ENCODE measurements around the gene IGFALS. TPM values are rescaled to one million over a fixed set of nuclear protein-coding genes. Genes with fewer than 3 reads are reported as not detected.

Gene IGFALS
- total RNA-seq, 1 donor from 2014 or later = 0.12 TPM

GRCh38 chr16:1762879-1763520 is 30.5 kb downstream of the IGFALS start:
- H3K9me3 Mint-ChIP-seq (ENCODE audit: low read depth) = no peaks in the 10 kb centered on the region
- H3K4me3 Mint-ChIP-seq (ENCODE audit: unreplicated experiment) = no peak overlapping the region
- TF ChIP-seq CTCF (IDR thresholded peaks at IDR 0.05) = no peak
- no peaks in the 10 kb centered on the region for H3K27me3 Mint-ChIP-seq (ENCODE audit: low read depth)
- H3K27ac Mint-ChIP-seq (ENCODE audit: unreplicated experiment) = no peak overlapping the region
- H3K4me1 Mint-ChIP-seq (ENCODE audit: low read depth) = no peaks in the 10 kb centered on the region
- H3K36me3 Mint-ChIP-seq (ENCODE audit: low read depth) = peaks cover 9% of the 10 kb centered on the region
- DNase-seq (ENCODE audit: low spot score) = no peak

GRCh38 chr16:1762196-1762878 is 31.2 kb downstream of the IGFALS start:
- Mint-ChIP-seq H3K27ac (ENCODE audit: unreplicated experiment) (no peak overlapping the region), H3K4me1 (ENCODE audit: low read depth) (no peaks in the 10 kb centered on the region), H3K27me3 (ENCODE audit: low read depth) (no peaks in the 10 kb centered on the region), H3K36me3 (ENCODE audit: low read depth) (peaks cover 9% of the 10 kb centered on the region), H3K4me3 (ENCODE audit: unreplicated experiment) (no peak overlapping the region), H3K9me3 (ENCODE audit: low read depth) (no peaks in the 10 kb centered on the region)
- no peak for TF ChIP-seq CTCF (IDR thresholded peaks at IDR 0.05)
- no peak for DNase-seq (ENCODE audit: low spot score)

GRCh38 chr16:1761751-1762150 is 31.8 kb downstream of the IGFALS start:
- no peak overlapping the region for H3K27ac Mint-ChIP-seq (ENCODE audit: unreplicated experiment)
- no peak for TF ChIP-seq CTCF (IDR thresholded peaks at IDR 0.05)

GRCh38 chr16:1760911-1761310 is 32.6 kb downstream of the IGFALS start:
- Mint-ChIP-seq H3K4me3 (ENCODE audit: unreplicated experiment) (no peak overlapping the region), H3K27me3 (ENCODE audit: low read depth) (no peaks in the 10 kb centered on the region), H3K27ac (ENCODE audit: unreplicated experiment) (no peak overlapping the region), H3K36me3 (ENCODE audit: low read depth) (peaks cover 9% of the 10 kb centered on the region), H3K4me1 (ENCODE audit: low read depth) (no peaks in the 10 kb centered on the region), H3K9me3 (ENCODE audit: low read depth) (no peaks in the 10 kb centered on the region)
- no peak for DNase-seq (ENCODE audit: low spot score)
- TF ChIP-seq CTCF (IDR thresholded peaks at IDR 0.05) = no peak

More at GRCh38 chr16:1761751-1762150, 31.8 kb downstream of the IGFALS start:
- H3K9me3 Mint-ChIP-seq (ENCODE audit: low read depth) = no peaks in the 10 kb centered on the region
- H3K27me3 Mint-ChIP-seq (ENCODE audit: low read depth) = no peaks in the 10 kb centered on the region
- H3K4me3 Mint-ChIP-seq (ENCODE audit: unreplicated experiment) = no peak overlapping the region
- no peaks in the 10 kb centered on the region for H3K4me1 Mint-ChIP-seq (ENCODE audit: low read depth)
- H3K36me3 Mint-ChIP-seq (ENCODE audit: low read depth) = peaks cover 8% of the 10 kb centered on the region
- no peak for DNase-seq (ENCODE audit: low spot score)

GRCh38 chr16:1759511-1759910 is 34.0 kb downstream of the IGFALS start:
- DNase-seq (ENCODE audit: low spot score) = no peak
- Mint-ChIP-seq H3K27me3 (ENCODE audit: low read depth) (no peaks in the 10 kb centered on the region), H3K27ac (ENCODE audit: unreplicated experiment) (no peak overlapping the region), H3K4me1 (ENCODE audit: low read depth) (no peaks in the 10 kb centered on the region), H3K9me3 (ENCODE audit: low read depth) (no peaks in the 10 kb centered on the region), H3K4me3 (ENCODE audit: unreplicated experiment) (no peak overlapping the region), H3K36me3 (ENCODE audit: low read depth) (peaks cover 13% of the 10 kb centered on the region)
- TF ChIP-seq CTCF (IDR thresholded peaks at IDR 0.05) = no peak

Data from chondrocyte (in vitro differentiated cells).